DMS 273 (cell line): ENCODE measurements around the gene ARAP2.

Experiments used
- DNase-seq: peaks from one replicate; lab custom pipeline; 2025; ENCODE audit not compliant: unreplicated experiment; lab: John Stamatoyannopoulos, UW

The ARAP2 gene

GRCh38 chr4:36260731-36261130, 16.4 kb upstream of the ARAP2 start:
- DNase-seq, result no peak

GRCh38 chr4:36256398-36256891, 12.1 kb upstream of the ARAP2 start:
- DNase-seq, result peak; percentile 17

GRCh38 chr4:36255577-36255976, 11.3 kb upstream of the ARAP2 start:
- no peak for DNase-seq

- no peak for DNase-seq
These were observed 10.1 kb upstream of the ARAP2 start for GRCh38 chr4:36254371-36254770.

GRCh38 chr4:36251983-36252382, 7.7 kb upstream of the ARAP2 start:
- DNase-seq, result no peak

- DNase-seq, result no peak
These were observed 5.3 kb upstream of the ARAP2 start for GRCh38 chr4:36249610-36250009.

GRCh38 chr4:36243355-36244256, 708 bp downstream of the ARAP2 start:
- DNase-seq, result peak; percentile 82

GRCh38 chr4:36242629-36243354, 1.5 kb downstream of the ARAP2 start:
- DNase-seq, result peak; percentile 10

- DNase-seq, result peak; percentile 2
These were observed 2.5 kb downstream of the ARAP2 start for GRCh38 chr4:36241771-36242170.

- no peak for DNase-seq
These were observed 6.7 kb downstream of the ARAP2 start for GRCh38 chr4:36237366-36238313.

GRCh38 chr4:36236159-36236558, 8.2 kb downstream of the ARAP2 start:
- DNase-seq, result no peak

- no peak for DNase-seq
These were observed 9.0 kb downstream of the ARAP2 start for GRCh38 chr4:36235306-36235705.

- no peak for DNase-seq
These were observed 10.6 kb downstream of the ARAP2 start for GRCh38 chr4:36233567-36234266.

- no peak for DNase-seq
These were observed 13.8 kb downstream of the ARAP2 start for GRCh38 chr4:36230534-36230933.

- no peak for DNase-seq
These were observed 16.4 kb downstream of the ARAP2 start for GRCh38 chr4:36227913-36228312.

GRCh38 chr4:36226430-36227227, 17.7 kb downstream of the ARAP2 start:
- DNase-seq, result peak; percentile 88

- peak; percentile 56 for DNase-seq
These were observed 19.1 kb downstream of the ARAP2 start for GRCh38 chr4:36224972-36225903.

GRCh38 chr4:36222702-36223101, 21.6 kb downstream of the ARAP2 start:
- no peak for DNase-seq
